H9 (cell line): ENCODE measurements around the gene LDHA. TPM values are rescaled to one million over a fixed set of nuclear protein-coding genes. Genes with fewer than 3 reads are reported as not detected.

Source experiments
- DNase-seq: peaks from one replicate; pipeline ENCODE4 v3.0.0-alpha.2; 2017
- H2AFZ ChIP-seq: one replicate; pipeline ENCODE4 v1.6.1; 2013; ENCODE audit warnings: mild to moderate bottlenecking, low read length, control low read depth, moderate library complexity
- H2AK5ac ChIP-seq: 2 replicates; pipeline ENCODE4 v1.6.1; 2013; ENCODE audit warnings: low read length, control low read depth, mixed read lengths; ENCODE audit not compliant: insufficient read length
- H2BK120ac ChIP-seq: one replicate; pipeline ENCODE4 v1.6.1; 2013; ENCODE audit warnings: low read depth, mild to moderate bottlenecking, low read length, control low read depth, inconsistent platforms; ENCODE audit not compliant: poor library complexity, severe bottlenecking
- H2BK12ac ChIP-seq: 2 replicates; pipeline ENCODE4 v1.6.1; 2013; ENCODE audit warnings: low read length, control low read depth, mixed read lengths, low read depth; ENCODE audit not compliant: insufficient read length
- H2BK15ac ChIP-seq: 2 replicates; pipeline ENCODE4 v1.6.1; 2013; ENCODE audit warnings: low read depth, low read length, control low read depth
- H2BK20ac ChIP-seq: one replicate; pipeline ENCODE4 v1.6.1; 2013; ENCODE audit warnings: low read depth, mild to moderate bottlenecking, low read length, control low read depth, inconsistent platforms; ENCODE audit not compliant: poor library complexity, severe bottlenecking
- H2BK5ac ChIP-seq: 2 replicates; pipeline ENCODE4 v1.6.1; 2013; ENCODE audit warnings: low read length, control low read depth, mixed read lengths; ENCODE audit not compliant: insufficient read length
- H3K14ac ChIP-seq: 2 replicates; pipeline ENCODE4 v1.6.1; 2013; ENCODE audit warnings: low read length, control low read depth; ENCODE audit not compliant: insufficient read depth
- H3K18ac ChIP-seq: 2 replicates; pipeline ENCODE4 v1.6.1; 2013; ENCODE audit warnings: low read depth, mild to moderate bottlenecking, mixed read lengths, low read length, control low read depth; ENCODE audit not compliant: insufficient read length
- H3K23ac ChIP-seq: 2 replicates; pipeline ENCODE4 v1.6.1; 2013; ENCODE audit warnings: low read length, control low read depth, mixed read lengths, low read depth; ENCODE audit not compliant: insufficient read length
- H3K23me2 ChIP-seq: 2 replicates; pipeline ENCODE4 v1.6.1; 2013; ENCODE audit warnings: low read depth, mild to moderate bottlenecking, mixed read lengths, low read length, control low read depth; ENCODE audit not compliant: insufficient read length, poor library complexity, severe bottlenecking
- H3K27ac ChIP-seq: 2 replicates; pipeline ENCODE4 v1.5.1; 2013; ENCODE audit warnings: low read length, control low read depth, mixed read lengths, low read depth; ENCODE audit not compliant: insufficient read length
- H3K27me3 ChIP-seq: 2 replicates; pipeline ENCODE4 v1.6.1; 2013; ENCODE audit warnings: low read length, control low read depth, inconsistent platforms; ENCODE audit not compliant: insufficient read depth
- H3K4ac ChIP-seq: 2 replicates; pipeline ENCODE4 v1.6.1; 2013; ENCODE audit warnings: low read depth, mild to moderate bottlenecking, control low read depth, inconsistent platforms, low read length, moderate library complexity
- H3K4me1 ChIP-seq: 2 replicates; pipeline ENCODE4 v1.6.1; 2013; ENCODE audit warnings: low read length, control low read depth, inconsistent platforms; ENCODE audit not compliant: insufficient read depth
- H3K4me2 ChIP-seq: 2 replicates; pipeline ENCODE4 v1.6.1; 2013; ENCODE audit warnings: low read length, control low read depth, mixed read lengths; ENCODE audit not compliant: insufficient read length, insufficient read depth
- H3K56ac ChIP-seq: 2 replicates; pipeline ENCODE4 v1.6.1; 2013; ENCODE audit warnings: low read depth, mild to moderate bottlenecking, mixed read lengths, low read length, control low read depth; ENCODE audit not compliant: insufficient read length
- H3K79me1 ChIP-seq: 2 replicates; pipeline ENCODE4 v1.6.1; 2013; ENCODE audit warnings: low read depth, mild to moderate bottlenecking, moderate library complexity, low read length, control low read depth, inconsistent platforms; ENCODE audit not compliant: insufficient read depth, poor library complexity, severe bottlenecking
- H3K79me2 ChIP-seq: 2 replicates; pipeline ENCODE4 v1.6.1; 2013; ENCODE audit warnings: low read length, control low read depth, inconsistent platforms; ENCODE audit not compliant: insufficient read depth
- H3K9ac ChIP-seq: 2 replicates; pipeline ENCODE4 v1.6.1; 2013; ENCODE audit warnings: low read length, control low read depth, mixed read lengths; ENCODE audit not compliant: insufficient read length; ENCODE audit errors: extremely low read depth
- H3K9me3 ChIP-seq: one replicate; pipeline ENCODE4 v1.6.1; 2013; ENCODE audit warnings: low read depth, low read length, inconsistent platforms; ENCODE audit not compliant: control insufficient read depth
- H3T11ph ChIP-seq: one replicate; pipeline ENCODE4 v1.6.1; 2013; ENCODE audit warnings: mild to moderate bottlenecking, low read length, control low read depth, inconsistent platforms
- H4K20me1 ChIP-seq: one replicate; pipeline ENCODE4 v1.6.1; 2013; ENCODE audit not compliant: control insufficient read depth, insufficient read length, insufficient read depth
- H4K5ac ChIP-seq: 2 replicates; pipeline ENCODE4 v1.6.1; 2013; ENCODE audit warnings: low read depth, mild to moderate bottlenecking, mixed read lengths, low read length, control low read depth; ENCODE audit not compliant: insufficient read length
- H4K8ac ChIP-seq: replicated peaks from 2 replicates; pipeline ENCODE4 v1.6.1; 2013; ENCODE audit warnings: low read length, control low read depth, mixed read lengths, low read depth; ENCODE audit not compliant: insufficient read length
- H4K91ac ChIP-seq: 2 replicates; pipeline ENCODE4 v1.6.1; 2013; ENCODE audit warnings: low read depth, mild to moderate bottlenecking, moderate library complexity, mixed read lengths, low read length, control low read depth; ENCODE audit not compliant: insufficient read length
- H3K27ac Mint-ChIP-seq, 3 experiments: 2 replicates in 2 of 3; 3 replicates in 1 of 3; pipeline ENCODE4 v1.8.0; 2020 to 2021; ENCODE audit warnings: mixed read lengths in 3 of 3, mild to moderate bottlenecking in 1 of 3, moderate library complexity in 1 of 3
- H3K27me3 Mint-ChIP-seq: 2 replicates; pipeline ENCODE4 v1.8.0; 2021; ENCODE audit warnings: low read depth, mild to moderate bottlenecking, moderate library complexity, mixed read lengths
- H3K36me3 Mint-ChIP-seq, 3 experiments: 2 replicates in 2 of 3; 3 replicates in 1 of 3; pipeline ENCODE4 v1.8.0; 2020 to 2021; ENCODE audit warnings: low read depth in 3 of 3, mixed read lengths in 3 of 3; ENCODE audit not compliant: insufficient read depth in 1 of 3
- H3K4me1 Mint-ChIP-seq, 2 experiments: 2 replicates each; pipeline ENCODE4 v1.8.0; 2020; ENCODE audit warnings: mixed read lengths in 2 of 2
- H3K4me3 Mint-ChIP-seq, 2 experiments: 2 replicates in 1 of 2; 3 replicates in 1 of 2; pipeline ENCODE4 v1.8.0; 2020 to 2021; ENCODE audit warnings: mild to moderate bottlenecking in 2 of 2, mixed read lengths in 2 of 2, moderate library complexity in 1 of 2
- H3K9me3 Mint-ChIP-seq, 2 experiments: 2 replicates in 1 of 2; 3 replicates in 1 of 2; pipeline ENCODE4 v1.8.0; 2020; ENCODE audit warnings: mild to moderate bottlenecking in 2 of 2, mixed read lengths in 2 of 2, moderate library complexity in 1 of 2
- WGBS: extraction: QIAGEN DNeasy Blood & Tissue Kit; methylation state at CpG from one replicate; pipeline ENCODE4 v1.1.7; 2013; ENCODE audit warnings: missing lambda C conversion rate, low lambda C conversion rate, mixed read lengths; ENCODE audit not compliant: insufficient read length; ENCODE audit errors: extremely low coverage; 5-methylcytosine and 5-hydroxymethylcytosine counted together
- total RNA-seq: library from RNA; stranded (reverse); gene quantifications from 2 replicates; pipeline ENCODE4 v1.2.1, GENCODE V29; 2021
- TF ChIP-seq, protein P1 (sequence below): fragments of 200-600 bp; sonication (generic); conservative IDR thresholded peaks from 3 replicates; pipeline ENCODE4 v1.8.0; 2021; ENCODE audit warnings: antibody characterized with exemption, mild to moderate bottlenecking

Gene LDHA
- total RNA-seq, 1 experiment from 2014 or later = 720 TPM

DNA sequence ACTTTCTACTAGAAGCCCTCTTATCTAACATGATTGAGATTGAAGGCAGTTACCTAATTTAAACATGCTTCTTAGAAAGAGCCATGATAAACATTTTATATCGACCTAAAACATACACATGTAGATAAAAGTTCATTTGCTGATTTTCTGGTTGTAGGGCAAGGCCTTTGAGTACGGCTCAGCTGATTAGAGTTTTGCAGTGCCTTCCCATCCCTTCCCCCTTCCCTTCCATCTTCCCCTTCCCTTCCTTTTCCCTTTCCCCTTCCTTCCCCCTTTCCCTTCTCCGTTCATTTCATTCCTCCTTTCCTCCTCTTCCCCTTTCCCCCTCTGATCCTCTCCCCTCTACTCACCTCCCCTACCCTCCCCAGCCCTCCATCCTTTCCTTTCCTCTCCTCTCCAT, 22.1 kb downstream of the LDHA start:
- Histone ChIP-seq H3K4ac (no peak overlapping the region), H3K23ac (no peak overlapping the region), H4K8ac (no peak overlapping the region), H3K14ac (no peak overlapping the region), H3K4me1 (no peaks in the 10 kb centered on the region), H2BK15ac (no peak overlapping the region), H3K18ac (no peak overlapping the region), H3K4me2 (no peak overlapping the region), H3K27me3 (no peaks in the 10 kb centered on the region), H2BK120ac (no peak overlapping the region), H2BK5ac (no peak overlapping the region), H3K79me2 (no peaks in the 10 kb centered on the region), H2AK5ac (no peak overlapping the region), H3K56ac (no peak overlapping the region), H3K23me2 (no peaks in the 10 kb centered on the region), H3K27ac (no peak overlapping the region), H2AFZ (no peak overlapping the region), H4K20me1 (no peaks in the 10 kb centered on the region), H3K9ac (no peak overlapping the region), H3K79me1 (no peaks in the 10 kb centered on the region), H2BK20ac (no peak overlapping the region), H4K5ac (no peak overlapping the region), H4K91ac (no peak overlapping the region), H3K9me3 (no peaks in the 10 kb centered on the region), H3T11ph (no peak overlapping the region), H2BK12ac (no peak overlapping the region)
- no peak for DNase-seq
- no peak overlapping the region for H3K27ac Mint-ChIP-seq
- H3K36me3 Mint-ChIP-seq = no peaks in the 10 kb centered on the region; a peak in 1 of 7 replicates
- peaks cover 9 to 10% of the 10 kb centered on the region in 2 experiments for H3K4me1 Mint-ChIP-seq
- TF ChIP-seq, protein P1, sequence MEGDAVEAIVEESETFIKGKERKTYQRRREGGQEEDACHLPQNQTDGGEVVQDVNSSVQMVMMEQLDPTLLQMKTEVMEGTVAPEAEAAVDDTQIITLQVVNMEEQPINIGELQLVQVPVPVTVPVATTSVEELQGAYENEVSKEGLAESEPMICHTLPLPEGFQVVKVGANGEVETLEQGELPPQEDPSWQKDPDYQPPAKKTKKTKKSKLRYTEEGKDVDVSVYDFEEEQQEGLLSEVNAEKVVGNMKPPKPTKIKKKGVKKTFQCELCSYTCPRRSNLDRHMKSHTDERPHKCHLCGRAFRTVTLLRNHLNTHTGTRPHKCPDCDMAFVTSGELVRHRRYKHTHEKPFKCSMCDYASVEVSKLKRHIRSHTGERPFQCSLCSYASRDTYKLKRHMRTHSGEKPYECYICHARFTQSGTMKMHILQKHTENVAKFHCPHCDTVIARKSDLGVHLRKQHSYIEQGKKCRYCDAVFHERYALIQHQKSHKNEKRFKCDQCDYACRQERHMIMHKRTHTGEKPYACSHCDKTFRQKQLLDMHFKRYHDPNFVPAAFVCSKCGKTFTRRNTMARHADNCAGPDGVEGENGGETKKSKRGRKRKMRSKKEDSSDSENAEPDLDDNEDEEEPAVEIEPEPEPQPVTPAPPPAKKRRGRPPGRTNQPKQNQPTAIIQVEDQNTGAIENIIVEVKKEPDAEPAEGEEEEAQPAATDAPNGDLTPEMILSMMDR = no peak
- no peaks in the 10 kb centered on the region for H3K9me3 Mint-ChIP-seq
- H3K27me3 Mint-ChIP-seq = peaks cover 14% of the 10 kb centered on the region
- H3K4me3 Mint-ChIP-seq = no peak overlapping the region
- 100% methylated on average over 1 of the region's 3 CpGs for WGBS
